Uterus (tissue), 2 donors: Measurements from ENCODE around the gene KCTD14.

Source experiments
- POLR2A ChIP-seq, 2 donors: fragments of 450-650 bp; IDR thresholded peaks; one replicate each; pipeline ENCODE4 v1.6.1; 2016; ENCODE audit warnings: antibody characterized with exemption in 2 of 2, mild to moderate bottlenecking in 1 of 2, moderate library complexity in 1 of 2
- TF ChIP-seq, protein P1 (sequence below), 4 experiments: fragments of 200-600 bp in 2 of 4; fragments of 450-650 bp in 2 of 4; sonication (generic) in 2 of 4; IDR thresholded peaks; one replicate each; pipeline ENCODE4 v1.5.1; 2016 to 2019; ENCODE audit warnings: antibody characterized with exemption in 4 of 4, mild to moderate bottlenecking in 2 of 4, moderate library complexity in 1 of 4

GRCh38 chr11:78041843-78042440 is 18.9 kb upstream of the KCTD14 start:
- TF ChIP-seq POLR2A (IDR thresholded peaks at IDR 0.05) = no peak
- TF ChIP-seq, protein P1, sequence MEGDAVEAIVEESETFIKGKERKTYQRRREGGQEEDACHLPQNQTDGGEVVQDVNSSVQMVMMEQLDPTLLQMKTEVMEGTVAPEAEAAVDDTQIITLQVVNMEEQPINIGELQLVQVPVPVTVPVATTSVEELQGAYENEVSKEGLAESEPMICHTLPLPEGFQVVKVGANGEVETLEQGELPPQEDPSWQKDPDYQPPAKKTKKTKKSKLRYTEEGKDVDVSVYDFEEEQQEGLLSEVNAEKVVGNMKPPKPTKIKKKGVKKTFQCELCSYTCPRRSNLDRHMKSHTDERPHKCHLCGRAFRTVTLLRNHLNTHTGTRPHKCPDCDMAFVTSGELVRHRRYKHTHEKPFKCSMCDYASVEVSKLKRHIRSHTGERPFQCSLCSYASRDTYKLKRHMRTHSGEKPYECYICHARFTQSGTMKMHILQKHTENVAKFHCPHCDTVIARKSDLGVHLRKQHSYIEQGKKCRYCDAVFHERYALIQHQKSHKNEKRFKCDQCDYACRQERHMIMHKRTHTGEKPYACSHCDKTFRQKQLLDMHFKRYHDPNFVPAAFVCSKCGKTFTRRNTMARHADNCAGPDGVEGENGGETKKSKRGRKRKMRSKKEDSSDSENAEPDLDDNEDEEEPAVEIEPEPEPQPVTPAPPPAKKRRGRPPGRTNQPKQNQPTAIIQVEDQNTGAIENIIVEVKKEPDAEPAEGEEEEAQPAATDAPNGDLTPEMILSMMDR (IDR thresholded peaks at IDR 0.05) = no peak
